GM12892 (cell line): ENCODE data around the gene FAHD2A.

ENCODE experiments used
- POLR2A ChIP-seq: IDR thresholded peaks from 2 replicates; pipeline ENCODE4 v1.6.1; 2011; ENCODE audit warnings: low read depth, low read length, control low read depth
- TAF1 ChIP-seq: IDR thresholded peaks from 2 replicates; pipeline ENCODE4 v1.6.1; 2011; ENCODE audit warnings: low read depth, mild to moderate bottlenecking, control low read depth, low read length, borderline replicate concordance

GRCh38 chr2:95380731-95381130 lies 21.8 kb upstream of the FAHD2A start:
- TF ChIP-seq POLR2A (no peak), TAF1 (no peak)
